Ishikawa (cell line): ENCODE data around the gene DGLUCY.

Experiments
- CEBPB ChIP-seq: IDR thresholded peaks from 2 replicates; pipeline ENCODE4 v1.6.1; 2012
- CREB1 ChIP-seq: IDR thresholded peaks from 2 replicates; pipeline ENCODE4 v1.6.1; 2012; ENCODE audit warnings: low read depth
- EGR1 ChIP-seq: IDR thresholded peaks from 2 replicates; pipeline ENCODE4 v1.6.1; 2012
- EP300 ChIP-seq: IDR thresholded peaks from 2 replicates; pipeline ENCODE4 v1.6.1; 2012; ENCODE audit warnings: borderline replicate concordance
- MAX ChIP-seq: IDR thresholded peaks from 2 replicates; pipeline ENCODE4 v1.6.1; 2012
- RAD21 ChIP-seq: IDR thresholded peaks from 2 replicates; pipeline ENCODE4 v1.6.1; 2012; ENCODE audit warnings: low read depth
- REST ChIP-seq: IDR thresholded peaks from 2 replicates; pipeline ENCODE4 v1.6.1; 2012; ENCODE audit warnings: low read depth, mild to moderate bottlenecking
- TAF1 ChIP-seq: IDR thresholded peaks from 2 replicates; pipeline ENCODE4 v1.6.1; 2012; ENCODE audit warnings: low read depth, mild to moderate bottlenecking
- TCF12 ChIP-seq: IDR thresholded peaks from 2 replicates; pipeline ENCODE4 v1.6.1; 2012; ENCODE audit warnings: low read depth
- TEAD4 ChIP-seq: IDR thresholded peaks from 2 replicates; pipeline ENCODE4 v1.6.1; 2012
- USF1 ChIP-seq: IDR thresholded peaks from 2 replicates; pipeline ENCODE4 v1.6.1; 2012
- YY1 ChIP-seq: IDR thresholded peaks from 2 replicates; pipeline ENCODE4 v1.6.1; 2012; ENCODE audit warnings: low read depth
- ZBTB7A ChIP-seq: IDR thresholded peaks from 2 replicates; pipeline ENCODE4 v1.6.1; 2012; ENCODE audit warnings: low read depth

- no peak for TF ChIP-seq EP300
- no peak for TF ChIP-seq TAF1
- no peak for TF ChIP-seq CEBPB
- TF ChIP-seq REST = no peak
- TF ChIP-seq USF1 = no peak
- no peak for TF ChIP-seq TCF12
- no peak for TF ChIP-seq RAD21
- no peak for TF ChIP-seq CREB1
- TF ChIP-seq EGR1 = no peak
- no peak for TF ChIP-seq YY1
- TF ChIP-seq ZBTB7A = no peak
- no peak for TF ChIP-seq TEAD4
- no peak for TF ChIP-seq MAX
These were observed 83.8 kb downstream of the DGLUCY start for GRCh38 chr14:91197631-91198030.
